ENCODE results near the gene TET3.

The TET3 gene

DNA sequence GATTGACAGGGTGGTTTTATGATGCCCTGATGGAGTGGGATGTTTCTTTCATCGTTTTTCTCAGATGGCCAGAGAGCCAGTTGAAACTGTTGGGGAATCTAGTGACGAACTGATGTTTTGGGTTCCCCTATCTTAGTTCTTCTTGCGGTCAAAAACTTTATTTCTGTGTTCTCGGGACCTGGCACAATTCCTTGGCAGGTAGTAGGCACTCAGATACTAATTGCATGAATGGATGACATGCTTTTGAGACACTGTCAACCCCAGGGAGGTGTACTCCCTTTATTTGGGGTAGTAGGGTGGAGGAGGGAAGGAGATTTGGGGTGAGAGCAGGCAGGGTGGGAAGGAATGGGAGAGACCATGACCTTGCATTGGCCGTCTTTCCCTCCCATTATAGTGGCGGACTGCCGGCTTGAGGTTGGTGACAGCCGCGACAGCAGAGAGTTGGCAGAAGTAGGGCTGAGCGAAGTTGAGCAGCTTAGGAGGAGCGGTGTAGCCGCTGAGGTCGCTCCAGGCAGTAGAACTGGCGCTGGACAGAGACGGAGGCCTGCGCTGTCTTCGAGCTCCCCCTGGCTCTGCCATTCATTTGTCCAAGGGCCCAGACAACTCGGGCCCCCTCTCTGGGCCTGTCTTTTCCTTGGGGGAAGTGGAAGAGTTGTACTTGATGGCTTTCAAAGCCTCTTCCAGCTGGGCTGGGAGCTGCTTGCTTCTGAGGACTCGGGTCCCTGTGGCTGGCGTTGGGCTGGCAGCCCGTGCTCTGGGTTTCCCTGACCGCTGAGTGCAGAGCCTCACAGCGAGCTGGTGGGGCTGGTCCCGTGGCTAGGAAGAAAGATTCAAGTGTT is 2.6 kb downstream of the TET3 start:
- Histone ChIP-seq H3K36me3 (ENCODE audit: insufficient read depth, low read length) (peaks cover 29% of the 10 kb centered on the region), H3K4me3 (peak overlapping the region; percentile 90), H3K9ac (ENCODE audit: insufficient read length) (peak overlapping the region; percentile 87), H3K9me3 (ENCODE audit: low read depth, low read length) (no peaks in the 10 kb centered on the region), H3K27ac (no peak overlapping the region)
- TF ChIP-seq EZH2 (IDR thresholded peaks at IDR 0.05) (no peak), FOXP2 (optimal IDR thresholded peaks at IDR 0.05; ENCODE audit: control extremely low read depth, extremely low read length, insufficient read depth) (no peak), POLR2AphosphoS5 (IDR thresholded peaks at IDR 0.05; ENCODE audit: borderline replicate concordance, low read depth, low read length) (no peak)
- DNase-seq (ENCODE audit: low read depth, low spot score) = no peak

DNA sequence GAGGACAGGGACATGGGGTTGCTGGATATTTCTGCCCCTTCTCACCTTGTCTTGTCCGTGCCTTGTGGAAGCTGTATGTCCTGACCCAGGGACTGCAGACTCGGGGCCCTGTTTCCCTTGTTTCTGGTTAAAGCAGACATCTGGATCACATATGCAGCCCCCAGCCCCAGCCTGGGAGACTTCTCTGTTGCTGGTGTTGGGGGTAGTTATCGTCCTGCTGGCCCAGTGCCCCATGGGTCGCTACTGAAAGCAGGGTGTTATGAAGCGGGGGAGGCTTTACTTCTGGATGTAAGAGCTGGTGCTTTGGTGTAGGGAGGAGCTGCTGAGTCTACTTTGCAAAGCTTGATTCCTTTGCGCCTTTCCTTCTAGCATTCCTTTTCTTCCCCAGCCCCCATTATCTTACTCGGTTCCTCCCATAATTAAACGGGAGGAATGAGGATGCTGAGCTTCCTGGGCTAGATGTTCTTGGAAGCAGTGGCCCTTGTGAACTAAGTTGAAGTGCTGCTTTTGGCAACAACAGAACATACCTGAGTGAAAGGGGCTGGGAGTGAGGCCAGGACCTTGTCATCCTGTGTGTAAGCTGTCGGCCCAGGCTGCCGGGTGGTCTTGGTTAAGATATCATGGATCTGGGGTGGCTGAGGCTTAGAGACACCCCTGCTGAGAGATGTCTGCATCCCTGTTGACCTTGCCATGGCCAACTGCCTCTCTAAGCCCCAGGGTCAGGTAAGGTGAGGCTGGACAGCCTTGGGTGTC is 3.4 kb downstream of the TET3 start:
- Histone ChIP-seq H3K9me3 (ENCODE audit: low read depth, low read length) (no peaks in the 10 kb centered on the region), H3K27ac (no peak overlapping the region), H3K9ac (ENCODE audit: insufficient read length) (peak overlapping the region; percentile 20), H3K4me3 (peak overlapping the region; percentile 90), H3K36me3 (ENCODE audit: insufficient read depth, low read length) (peaks cover 37% of the 10 kb centered on the region)
- TF ChIP-seq POLR2AphosphoS5 (IDR thresholded peaks at IDR 0.05; ENCODE audit: borderline replicate concordance, low read depth, low read length) = no peak
- no peak for TF ChIP-seq FOXP2 (optimal IDR thresholded peaks at IDR 0.05; ENCODE audit: control extremely low read depth, extremely low read length, insufficient read depth)
- TF ChIP-seq EZH2 (IDR thresholded peaks at IDR 0.05) = no peak
- DNase-seq (ENCODE audit: low read depth, low spot score) = no peak

DNA sequence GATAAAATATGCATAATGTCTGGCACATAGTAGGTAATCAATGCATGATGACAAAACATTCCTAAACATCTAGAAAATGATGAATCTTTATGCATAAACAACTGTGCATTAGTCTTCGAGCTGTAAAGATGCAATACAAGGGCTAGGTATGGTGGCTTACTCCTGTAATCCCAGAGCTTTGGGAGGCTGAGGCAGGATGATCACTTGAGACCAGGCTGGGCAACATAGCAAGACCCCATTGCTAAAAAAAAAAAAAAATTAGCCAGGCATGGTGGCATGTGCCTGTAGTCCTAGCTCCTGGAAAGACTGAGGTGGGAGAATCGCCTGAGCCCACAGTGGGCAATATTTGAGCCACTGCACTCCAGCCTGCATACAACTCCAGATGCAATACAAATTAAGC is 5.3 kb downstream of the TET3 start:
- H3K36me3 ChIP-seq (ENCODE audit: insufficient read depth, low read length) = peaks cover 39% of the 10 kb centered on the region
- no peak overlapping the region for H3K9ac ChIP-seq (ENCODE audit: insufficient read length)
- no peaks in the 10 kb centered on the region for H3K9me3 ChIP-seq (ENCODE audit: low read depth, low read length)
- no peak for DNase-seq (ENCODE audit: low read depth, low spot score)
- H3K27ac ChIP-seq = no peak overlapping the region
- TF ChIP-seq POLR2AphosphoS5 (IDR thresholded peaks at IDR 0.05; ENCODE audit: borderline replicate concordance, low read depth, low read length) (no peak), FOXP2 (optimal IDR thresholded peaks at IDR 0.05; ENCODE audit: control extremely low read depth, extremely low read length, insufficient read depth) (no peak), EZH2 (IDR thresholded peaks at IDR 0.05) (no peak)
- H3K4me3 ChIP-seq = no peak overlapping the region

DNA sequence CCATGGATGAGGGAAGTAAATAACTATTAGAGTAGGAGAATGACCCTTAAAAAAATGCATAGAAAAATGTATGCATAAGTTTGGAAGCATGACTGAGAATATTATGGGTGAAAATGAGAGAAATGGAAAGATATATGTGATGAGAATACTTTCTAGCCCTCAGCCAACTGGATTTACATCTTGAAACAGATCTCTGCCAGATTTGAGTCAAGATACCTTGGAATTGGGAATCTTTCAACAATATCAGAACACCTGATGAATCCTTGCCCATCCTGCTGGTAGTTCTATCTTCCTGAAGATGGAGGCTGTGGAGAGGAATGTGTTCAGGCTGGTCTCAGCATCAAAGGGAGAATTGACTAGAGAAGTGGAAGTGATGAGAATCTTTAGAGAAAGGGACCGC is 5.8 kb downstream of the TET3 start:
- no peak for TF ChIP-seq POLR2AphosphoS5 (IDR thresholded peaks at IDR 0.05; ENCODE audit: borderline replicate concordance, low read depth, low read length)
- no peak for TF ChIP-seq FOXP2 (optimal IDR thresholded peaks at IDR 0.05; ENCODE audit: control extremely low read depth, extremely low read length, insufficient read depth)
- TF ChIP-seq EZH2 (IDR thresholded peaks at IDR 0.05) = no peak
- H3K36me3 ChIP-seq (ENCODE audit: insufficient read depth, low read length) = peaks cover 39% of the 10 kb centered on the region
- H3K9me3 ChIP-seq (ENCODE audit: low read depth, low read length) = no peaks in the 10 kb centered on the region
- no peak for DNase-seq (ENCODE audit: low read depth, low spot score)
- H3K4me3 ChIP-seq = no peak overlapping the region
- no peak overlapping the region for H3K9ac ChIP-seq (ENCODE audit: insufficient read length)
- H3K27ac ChIP-seq = no peak overlapping the region

DNA sequence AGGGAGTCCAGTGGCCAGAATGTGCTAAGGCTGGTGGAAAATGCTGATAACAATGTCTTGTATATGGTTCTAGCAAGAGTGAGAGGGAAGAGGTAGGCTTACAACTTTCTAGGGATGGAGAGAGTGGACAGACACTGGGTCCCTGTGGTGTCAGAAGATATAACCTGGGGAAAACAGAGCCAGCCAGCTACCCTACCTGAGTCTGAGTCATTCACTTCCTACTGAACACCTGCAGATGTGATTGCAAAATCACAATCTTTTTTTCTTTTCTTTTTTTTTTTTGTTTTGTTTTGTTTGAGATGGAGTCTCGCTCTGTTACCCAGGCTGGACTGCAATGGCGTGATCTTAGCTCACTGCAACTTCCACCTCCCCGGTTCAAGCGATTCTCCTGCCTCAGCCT is 7.3 kb downstream of the TET3 start:
- Histone ChIP-seq H3K4me3 (no peak overlapping the region), H3K36me3 (ENCODE audit: insufficient read depth, low read length) (peaks cover 39% of the 10 kb centered on the region), H3K9me3 (ENCODE audit: low read depth, low read length) (no peaks in the 10 kb centered on the region), H3K9ac (ENCODE audit: insufficient read length) (no peak overlapping the region), H3K27ac (no peak overlapping the region)
- no peak for DNase-seq (ENCODE audit: low read depth, low spot score)
- no peak for TF ChIP-seq EZH2 (IDR thresholded peaks at IDR 0.05)
- TF ChIP-seq FOXP2 (optimal IDR thresholded peaks at IDR 0.05; ENCODE audit: control extremely low read depth, extremely low read length, insufficient read depth) = no peak
- TF ChIP-seq POLR2AphosphoS5 (IDR thresholded peaks at IDR 0.05; ENCODE audit: borderline replicate concordance, low read depth, low read length) = no peak

DNA sequence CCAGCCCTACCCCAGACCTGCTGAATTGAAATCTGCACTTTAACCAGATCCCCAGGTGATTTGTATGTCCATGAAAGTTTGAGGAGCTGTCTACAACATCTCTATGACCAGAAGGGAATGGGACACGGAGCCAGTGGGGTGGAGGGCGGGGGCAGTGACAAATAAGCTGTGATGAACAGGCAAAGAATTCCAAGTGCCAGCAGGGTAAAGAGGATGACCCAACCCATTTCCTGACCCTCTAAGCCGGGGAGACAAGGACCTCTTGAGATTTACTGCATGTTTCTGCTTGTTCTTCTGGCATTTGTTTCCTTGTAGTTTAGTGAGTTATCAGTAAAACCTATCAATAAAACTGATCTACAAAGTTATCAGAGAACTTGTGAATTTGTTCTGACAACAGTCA is 8.7 kb downstream of the TET3 start:
- DNase-seq (ENCODE audit: low read depth, low spot score) = no peak
- Histone ChIP-seq H3K36me3 (ENCODE audit: insufficient read depth, low read length) (peaks cover 33% of the 10 kb centered on the region), H3K27ac (no peak overlapping the region), H3K9ac (ENCODE audit: insufficient read length) (no peak overlapping the region), H3K9me3 (ENCODE audit: low read depth, low read length) (no peaks in the 10 kb centered on the region), H3K4me3 (no peak overlapping the region)
- TF ChIP-seq POLR2AphosphoS5 (IDR thresholded peaks at IDR 0.05; ENCODE audit: borderline replicate concordance, low read depth, low read length) = no peak
- no peak for TF ChIP-seq EZH2 (IDR thresholded peaks at IDR 0.05)
- TF ChIP-seq FOXP2 (optimal IDR thresholded peaks at IDR 0.05; ENCODE audit: control extremely low read depth, extremely low read length, insufficient read depth) = no peak

DNA sequence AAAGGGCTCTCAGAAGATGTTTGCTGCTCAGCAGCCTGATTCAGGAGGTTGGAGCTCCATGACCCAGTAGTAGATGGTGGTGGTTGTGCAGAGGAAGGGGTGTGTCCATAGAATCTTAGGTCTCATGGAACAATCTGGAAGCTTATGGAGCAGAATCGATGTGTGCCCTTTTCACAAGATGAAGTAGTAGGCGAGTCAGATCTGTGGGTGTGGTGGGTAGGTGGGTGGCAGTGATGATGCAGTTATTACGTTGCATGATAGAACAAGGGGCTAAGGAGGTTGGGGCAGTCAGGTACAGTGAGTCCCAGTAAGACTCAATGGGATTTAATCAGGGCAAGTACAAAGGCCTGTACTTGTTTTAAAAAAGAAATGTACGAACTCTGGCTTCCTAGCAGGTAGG is 9.1 kb downstream of the TET3 start:
- Histone ChIP-seq H3K9me3 (ENCODE audit: low read depth, low read length) (no peaks in the 10 kb centered on the region), H3K36me3 (ENCODE audit: insufficient read depth, low read length) (peaks cover 29% of the 10 kb centered on the region)
- no peak for DNase-seq (ENCODE audit: low read depth, low spot score)

DNA sequence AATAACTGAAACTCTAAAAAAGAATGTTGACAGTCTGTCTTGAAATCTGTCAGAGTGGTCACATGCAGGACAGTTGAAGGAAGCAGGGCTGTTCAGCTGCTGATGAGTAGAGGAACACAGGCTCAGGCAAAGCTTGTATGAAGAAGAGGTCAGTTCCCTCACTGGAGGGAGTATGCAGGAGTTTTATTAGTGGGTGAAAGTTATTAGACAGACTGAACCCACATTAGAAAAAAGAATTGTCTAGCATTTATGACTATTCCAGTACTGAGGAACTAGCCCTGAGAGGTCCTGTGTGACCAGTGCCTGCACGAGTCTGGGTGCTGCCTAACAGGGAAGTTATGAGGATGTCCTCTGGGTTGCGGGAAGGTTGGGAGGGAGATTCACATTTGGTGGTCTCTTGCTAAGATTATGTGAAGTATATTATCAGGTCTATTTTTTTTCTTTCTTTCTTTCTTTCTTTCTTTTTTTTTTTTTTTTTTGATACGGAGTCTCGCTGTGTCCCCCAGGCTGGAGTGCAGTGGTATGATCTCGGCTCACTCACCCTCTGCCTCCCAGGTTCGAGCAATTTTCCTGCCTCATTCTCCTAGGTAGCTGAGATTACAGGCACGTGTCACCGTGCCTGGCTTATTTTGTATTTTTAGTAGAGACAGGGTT is 9.6 kb downstream of the TET3 start:
- TF ChIP-seq FOXP2 (optimal IDR thresholded peaks at IDR 0.05; ENCODE audit: control extremely low read depth, extremely low read length, insufficient read depth) (no peak), EZH2 (IDR thresholded peaks at IDR 0.05) (no peak), POLR2AphosphoS5 (IDR thresholded peaks at IDR 0.05; ENCODE audit: borderline replicate concordance, low read depth, low read length) (no peak)
- Histone ChIP-seq H3K27ac (no peak overlapping the region), H3K9me3 (ENCODE audit: low read depth, low read length) (no peaks in the 10 kb centered on the region), H3K4me3 (no peak overlapping the region), H3K9ac (ENCODE audit: insufficient read length) (no peak overlapping the region), H3K36me3 (ENCODE audit: insufficient read depth, low read length) (peaks cover 24% of the 10 kb centered on the region; the same call in 1 of the 2 replicates)
- no peak for DNase-seq (ENCODE audit: low read depth, low spot score)

More for the DNA sequence above, 9.1 kb downstream of the TET3 start:
- Histone ChIP-seq H3K4me3 (no peak overlapping the region), H3K9ac (ENCODE audit: insufficient read length) (no peak overlapping the region), H3K27ac (no peak overlapping the region)
- TF ChIP-seq POLR2AphosphoS5 (IDR thresholded peaks at IDR 0.05; ENCODE audit: borderline replicate concordance, low read depth, low read length) (no peak), FOXP2 (optimal IDR thresholded peaks at IDR 0.05; ENCODE audit: control extremely low read depth, extremely low read length, insufficient read depth) (no peak), EZH2 (IDR thresholded peaks at IDR 0.05) (no peak)
